ENCODE results near the gene SPEG.

DNA sequence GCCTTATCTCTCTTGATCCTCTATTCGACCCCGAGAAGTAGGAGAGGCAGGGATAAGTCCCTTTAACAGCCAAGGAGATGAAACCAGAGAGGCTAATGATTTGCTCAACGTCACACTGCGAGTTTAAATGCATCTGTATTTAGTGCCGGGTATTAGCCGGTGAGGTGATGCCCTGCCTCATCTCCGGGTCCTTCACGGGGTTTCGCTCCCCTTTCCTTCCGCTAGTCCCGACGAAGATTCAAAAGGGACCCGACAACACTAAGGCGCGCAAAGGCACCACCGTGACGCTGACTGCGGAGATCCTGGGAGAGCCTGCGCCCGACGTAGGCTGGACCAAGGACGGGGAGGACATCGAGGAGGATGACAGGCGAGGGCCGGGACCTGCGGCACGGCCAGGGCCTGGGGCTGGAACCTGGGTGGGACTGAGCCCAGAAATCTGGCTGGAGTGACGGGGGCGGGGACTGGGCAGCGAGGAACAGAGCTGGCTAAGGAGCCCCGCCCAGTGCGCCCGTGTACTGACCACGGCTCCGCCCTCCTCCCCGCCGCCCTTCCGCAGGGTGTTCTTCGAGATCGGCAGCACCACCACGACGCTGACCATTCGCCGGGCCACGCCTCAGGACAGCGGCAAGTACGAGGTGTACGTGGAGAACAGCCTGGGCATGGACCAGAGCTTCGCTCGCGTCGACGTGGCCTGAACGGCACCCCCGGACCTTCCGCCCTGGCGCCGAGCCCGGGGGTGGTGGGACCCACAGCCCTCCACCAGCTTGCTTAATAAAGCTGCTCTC lies 63.0 kb downstream of the SPEG start:
- TF ChIP-seq, protein P1, sequence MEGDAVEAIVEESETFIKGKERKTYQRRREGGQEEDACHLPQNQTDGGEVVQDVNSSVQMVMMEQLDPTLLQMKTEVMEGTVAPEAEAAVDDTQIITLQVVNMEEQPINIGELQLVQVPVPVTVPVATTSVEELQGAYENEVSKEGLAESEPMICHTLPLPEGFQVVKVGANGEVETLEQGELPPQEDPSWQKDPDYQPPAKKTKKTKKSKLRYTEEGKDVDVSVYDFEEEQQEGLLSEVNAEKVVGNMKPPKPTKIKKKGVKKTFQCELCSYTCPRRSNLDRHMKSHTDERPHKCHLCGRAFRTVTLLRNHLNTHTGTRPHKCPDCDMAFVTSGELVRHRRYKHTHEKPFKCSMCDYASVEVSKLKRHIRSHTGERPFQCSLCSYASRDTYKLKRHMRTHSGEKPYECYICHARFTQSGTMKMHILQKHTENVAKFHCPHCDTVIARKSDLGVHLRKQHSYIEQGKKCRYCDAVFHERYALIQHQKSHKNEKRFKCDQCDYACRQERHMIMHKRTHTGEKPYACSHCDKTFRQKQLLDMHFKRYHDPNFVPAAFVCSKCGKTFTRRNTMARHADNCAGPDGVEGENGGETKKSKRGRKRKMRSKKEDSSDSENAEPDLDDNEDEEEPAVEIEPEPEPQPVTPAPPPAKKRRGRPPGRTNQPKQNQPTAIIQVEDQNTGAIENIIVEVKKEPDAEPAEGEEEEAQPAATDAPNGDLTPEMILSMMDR (IDR thresholded peaks at IDR 0.05 in 2 of 3, conservative IDR thresholded peaks at IDR 0.05 in 1 of 3; ENCODE audit: borderline replicate concordance in 1 of 3, insufficient read depth in 1 of 3, low read depth in 2 of 3, low read length in 2 of 3) = no peak
- TF ChIP-seq, protein P2, sequence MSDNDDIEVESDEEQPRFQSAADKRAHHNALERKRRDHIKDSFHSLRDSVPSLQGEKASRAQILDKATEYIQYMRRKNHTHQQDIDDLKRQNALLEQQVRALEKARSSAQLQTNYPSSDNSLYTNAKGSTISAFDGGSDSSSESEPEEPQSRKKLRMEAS (IDR thresholded peaks at IDR 0.05) = no peak
- TF ChIP-seq, protein P3, sequence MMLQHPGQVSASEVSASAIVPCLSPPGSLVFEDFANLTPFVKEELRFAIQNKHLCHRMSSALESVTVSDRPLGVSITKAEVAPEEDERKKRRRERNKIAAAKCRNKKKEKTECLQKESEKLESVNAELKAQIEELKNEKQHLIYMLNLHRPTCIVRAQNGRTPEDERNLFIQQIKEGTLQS (IDR thresholded peaks at IDR 0.05) = no peak
- TF ChIP-seq, protein P4, sequence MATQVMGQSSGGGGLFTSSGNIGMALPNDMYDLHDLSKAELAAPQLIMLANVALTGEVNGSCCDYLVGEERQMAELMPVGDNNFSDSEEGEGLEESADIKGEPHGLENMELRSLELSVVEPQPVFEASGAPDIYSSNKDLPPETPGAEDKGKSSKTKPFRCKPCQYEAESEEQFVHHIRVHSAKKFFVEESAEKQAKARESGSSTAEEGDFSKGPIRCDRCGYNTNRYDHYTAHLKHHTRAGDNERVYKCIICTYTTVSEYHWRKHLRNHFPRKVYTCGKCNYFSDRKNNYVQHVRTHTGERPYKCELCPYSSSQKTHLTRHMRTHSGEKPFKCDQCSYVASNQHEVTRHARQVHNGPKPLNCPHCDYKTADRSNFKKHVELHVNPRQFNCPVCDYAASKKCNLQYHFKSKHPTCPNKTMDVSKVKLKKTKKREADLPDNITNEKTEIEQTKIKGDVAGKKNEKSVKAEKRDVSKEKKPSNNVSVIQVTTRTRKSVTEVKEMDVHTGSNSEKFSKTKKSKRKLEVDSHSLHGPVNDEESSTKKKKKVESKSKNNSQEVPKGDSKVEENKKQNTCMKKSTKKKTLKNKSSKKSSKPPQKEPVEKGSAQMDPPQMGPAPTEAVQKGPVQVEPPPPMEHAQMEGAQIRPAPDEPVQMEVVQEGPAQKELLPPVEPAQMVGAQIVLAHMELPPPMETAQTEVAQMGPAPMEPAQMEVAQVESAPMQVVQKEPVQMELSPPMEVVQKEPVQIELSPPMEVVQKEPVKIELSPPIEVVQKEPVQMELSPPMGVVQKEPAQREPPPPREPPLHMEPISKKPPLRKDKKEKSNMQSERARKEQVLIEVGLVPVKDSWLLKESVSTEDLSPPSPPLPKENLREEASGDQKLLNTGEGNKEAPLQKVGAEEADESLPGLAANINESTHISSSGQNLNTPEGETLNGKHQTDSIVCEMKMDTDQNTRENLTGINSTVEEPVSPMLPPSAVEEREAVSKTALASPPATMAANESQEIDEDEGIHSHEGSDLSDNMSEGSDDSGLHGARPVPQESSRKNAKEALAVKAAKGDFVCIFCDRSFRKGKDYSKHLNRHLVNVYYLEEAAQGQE (IDR thresholded peaks at IDR 0.05; ENCODE audit: low read depth) = no peak
- TF ChIP-seq POLR2AphosphoS5 (IDR thresholded peaks at IDR 0.05; ENCODE audit: low read depth, low read length) = peak; percentile 74
- no peak for TF ChIP-seq EZH2 (IDR thresholded peaks at IDR 0.05)
- TF ChIP-seq YY1 (IDR thresholded peaks at IDR 0.05; ENCODE audit: extremely low read depth, insufficient replicate concordance, low read depth, low read length) = no peak
- peak; percentile 8 for TF ChIP-seq POLR2A (IDR thresholded peaks at IDR 0.05; ENCODE audit: borderline replicate concordance, extremely low read depth, insufficient read depth, insufficient read length)
